ENCODE data around the gene SIGLEC11.

GRCh38 chr19:49953416-49953815, 7.6 kb downstream of the SIGLEC11 start:
- no peak for TF ChIP-seq TSHZ2 (CRISPR knock-in tag; IDR thresholded peaks at IDR 0.05)
- TF ChIP-seq CSRNP3 (CRISPR knock-in tag; IDR thresholded peaks at IDR 0.05): no peak
- TF ChIP-seq ZC3H10 (CRISPR knock-in tag; IDR thresholded peaks at IDR 0.05): no peak
- no peak for TF ChIP-seq ZFP30 (CRISPR knock-in tag; IDR thresholded peaks at IDR 0.05)
- no peak for TF ChIP-seq ZNF70 (CRISPR knock-in tag; IDR thresholded peaks at IDR 0.05)
- TF ChIP-seq CSDC2 (CRISPR knock-in tag; IDR thresholded peaks at IDR 0.05): no peak
- no peak for TF ChIP-seq PATZ1 (CRISPR knock-in tag; IDR thresholded peaks at IDR 0.05; ENCODE audit: borderline replicate concordance)
- no peak for TF ChIP-seq ARNTL (CRISPR knock-in tag; IDR thresholded peaks at IDR 0.05; ENCODE audit: borderline replicate concordance, low read depth)
- no peak for TF ChIP-seq ZFP3 (CRISPR knock-in tag; IDR thresholded peaks at IDR 0.05)
